OCI-LY7 (cell line): ENCODE measurements around the gene MON1B. TPM values are rescaled to one million over a fixed set of nuclear protein-coding genes. Genes with fewer than 3 reads are reported as not detected.
A peak's percentile ranks its signal among the peaks of the same experiment; 100 is the strongest.

ENCODE experiments used
- BruUV-seq: library from RNA; stranded (reverse); fragments of 400-500 nt; replicated peaks from 2 replicates; lab custom pipeline; 2021; lab: Mats Ljungman, UMichigan
- CTCF ChIA-PET: fragments of 300-600 bp; sonication (Branson Sonifier 250); formaldehyde crosslinking; loops from one replicate; lab custom pipeline; 2022; ENCODE audit warnings: antibody characterized with exemption; ENCODE audit not compliant: unreplicated experiment; lab: Charles Lee
- POLR2A ChIA-PET: fragments of 300-600 bp; sonication (Branson Sonifier 250); formaldehyde crosslinking; loops from one replicate; lab custom pipeline; 2022; ENCODE audit warnings: antibody characterized with exemption; lab: Charles Lee
- DNase-seq: peaks from one replicate; pipeline ENCODE4 v3.0.0-alpha.2; 2015; ENCODE audit warnings: low spot score
- H2AFZ ChIP-seq: fragments of 200-600 bp; sonication (generic), shearing (Covaris generic); 2 replicates; pipeline ENCODE4 v1.6.1; 2014; ENCODE audit warnings: mild to moderate bottlenecking, antibody characterized with exemption, low read length, moderate library complexity
- H3K27ac ChIP-seq: fragments of 200-600 bp; sonication (generic); 2 replicates; pipeline ENCODE4 v1.5.1; 2014; ENCODE audit warnings: mixed run types, low read depth, mild to moderate bottlenecking, moderate library complexity, low read length, inconsistent platforms; ENCODE audit not compliant: poor library complexity, severe bottlenecking
- H3K36me3 ChIP-seq: fragments of 200-600 bp; sonication (generic); 2 replicates; pipeline ENCODE4 v1.6.1; 2014; ENCODE audit warnings: mild to moderate bottlenecking, antibody characterized with exemption, low read length, moderate library complexity, mixed read lengths; ENCODE audit not compliant: insufficient read depth
- H3K4me1 ChIP-seq: fragments of 200-600 bp; sonication (generic); 2 replicates; pipeline ENCODE4 v1.5.1; 2014; ENCODE audit warnings: mild to moderate bottlenecking, low read length; ENCODE audit not compliant: insufficient read depth, poor library complexity, severe bottlenecking
- H3K4me2 ChIP-seq: fragments of 200-600 bp; sonication (generic); 2 replicates; pipeline ENCODE4 v1.6.1; 2014; ENCODE audit warnings: mild to moderate bottlenecking, low read length
- H3K4me3 ChIP-seq: fragments of 200-600 bp; sonication (generic); 2 replicates; pipeline ENCODE4 v1.5.1; 2014; ENCODE audit warnings: mild to moderate bottlenecking, low read depth, low read length; ENCODE audit not compliant: poor library complexity, severe bottlenecking
- H3K79me2 ChIP-seq: fragments of 200-600 bp; sonication (generic); 2 replicates; pipeline ENCODE4 v1.6.1; 2016; ENCODE audit warnings: low read depth, mild to moderate bottlenecking, low read length, moderate library complexity, mixed read lengths; ENCODE audit not compliant: insufficient read depth
- H3K9me2 ChIP-seq: fragments of 200-600 bp; sonication (generic); 2 replicates; pipeline ENCODE4 v1.6.1; 2016; ENCODE audit warnings: mild to moderate bottlenecking, low read length, mixed read lengths; ENCODE audit not compliant: insufficient read depth
- H3K9me3 ChIP-seq: fragments of 200-600 bp; sonication (generic); 2 replicates; pipeline ENCODE4 v1.6.1; 2014; ENCODE audit warnings: mild to moderate bottlenecking, mixed run types, low read length, mixed read lengths
- H4K20me1 ChIP-seq: fragments of 200-600 bp; sonication (generic); 2 replicates; pipeline ENCODE4 v1.6.1; 2014; ENCODE audit warnings: mild to moderate bottlenecking, antibody characterized with exemption, low read length, moderate library complexity, mixed read lengths; ENCODE audit not compliant: insufficient read depth
- EZH2phosphoT487 ChIP-seq: fragments of 200-600 bp; sonication (generic); IDR thresholded peaks from 2 replicates; pipeline ENCODE4 v1.6.1; 2018; ENCODE audit warnings: low read depth, borderline replicate concordance, mild to moderate bottlenecking, mixed run types, antibody characterized with exemption, low read length, moderate library complexity, mixed read lengths
- intact Hi-C: fragments of 100-400 bp; cut with micrococcal nuclease; formaldehyde crosslinking; loops from one replicate; pipeline ENCODE4 v1.10.0; 2022; ENCODE audit not compliant: unreplicated experiment
- total RNA-seq, 2 experiments: library from RNA; depleted of rRNA in 1 of 2; stranded (reverse); fragments of >200 nt in 1 of 2; shearing (Covaris generic) in 1 of 2; gene quantifications; 2 replicates each; pipeline ENCODE4 v1.2.3, GENCODE V29; 2014 to 2022
- TF ChIP-seq, protein P1 (sequence below): fragments of 200-600 bp; sonication (generic); conservative IDR thresholded peaks from 2 replicates; pipeline ENCODE4 v1.5.1; 2014; ENCODE audit warnings: mild to moderate bottlenecking, antibody characterized with exemption, low read length, moderate library complexity, mixed read lengths

The MON1B gene
- total RNA-seq, 2 experiments from 2014 or later, result 20.4 to 72.7 TPM

DNA sequence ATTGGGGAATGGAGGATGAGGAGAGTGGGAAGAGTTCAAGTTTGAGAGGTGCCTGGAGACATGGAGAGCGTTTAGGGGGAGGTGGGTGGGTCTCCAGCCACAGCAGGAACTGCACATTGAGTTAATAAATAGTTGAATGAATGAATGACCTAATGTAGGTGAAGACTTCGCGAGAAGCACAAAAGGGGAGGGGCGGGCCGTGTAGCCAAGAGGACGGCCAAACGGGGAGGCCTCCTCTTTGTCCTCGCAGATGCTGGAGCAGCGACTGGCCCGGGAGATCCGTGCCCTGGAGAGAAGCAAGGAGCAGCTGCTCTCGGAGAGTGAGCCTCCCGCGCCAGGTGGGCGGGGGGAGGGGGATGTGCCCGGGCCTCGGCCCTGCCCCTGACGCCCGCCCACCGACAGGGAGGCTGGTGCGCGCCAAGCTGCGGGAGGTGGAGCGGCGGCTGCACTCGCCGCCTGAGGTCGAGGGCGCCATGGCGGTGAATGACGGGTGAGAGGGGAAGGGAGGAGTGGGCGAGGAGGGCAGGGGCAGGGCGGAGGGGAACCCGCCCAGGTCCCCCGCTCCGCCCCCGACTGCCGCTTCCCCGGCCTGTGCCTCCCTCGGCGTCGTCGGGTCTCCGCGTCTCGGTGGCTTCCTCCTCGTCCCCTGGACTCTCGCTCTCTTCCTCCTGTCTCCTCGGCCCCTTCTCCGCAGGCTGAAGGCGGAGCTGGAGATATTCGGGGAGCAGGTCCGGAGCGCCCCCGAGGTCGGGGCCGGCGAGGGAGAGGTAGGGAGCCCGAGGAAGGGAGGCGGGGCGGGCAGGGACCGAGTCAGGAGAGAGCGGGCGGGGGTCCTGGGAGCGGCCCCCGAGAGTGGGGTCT, 21.1 kb downstream of the MON1B start:
- TSS peak; percentile 77 for BruUV-seq
- Histone ChIP-seq H3K4me3 (peak overlapping the region; percentile 74), H3K4me2 (peak overlapping the region; percentile 74), H3K9me2 (no peaks in the 10 kb centered on the region), H3K9me3 (no peaks in the 10 kb centered on the region), H4K20me1 (no peaks in the 10 kb centered on the region), H3K4me1 (peaks cover 10% of the 10 kb centered on the region), H3K79me2 (no peaks in the 10 kb centered on the region), H3K36me3 (no peaks in the 10 kb centered on the region), H2AFZ (peak overlapping the region; percentile 64; the same call in 1 of the 2 replicates), H3K27ac (no peak overlapping the region)
- ChIA-PET POLR2A (interaction anchor here (0.6 kb wide), 1 partner anchor 1450 kb away, joined by 4 read pairs; no protein-coding TSS in a partner anchor), CTCF (no interaction called here)
- intact Hi-C loops, result loop anchor here (1.0 kb wide), 1 partner anchor 22 kb away; no protein-coding TSS in a partner anchor
- DNase-seq, result peak; percentile 67
- TF ChIP-seq EZH2phosphoT487, result no peak
- TF ChIP-seq, protein P1, sequence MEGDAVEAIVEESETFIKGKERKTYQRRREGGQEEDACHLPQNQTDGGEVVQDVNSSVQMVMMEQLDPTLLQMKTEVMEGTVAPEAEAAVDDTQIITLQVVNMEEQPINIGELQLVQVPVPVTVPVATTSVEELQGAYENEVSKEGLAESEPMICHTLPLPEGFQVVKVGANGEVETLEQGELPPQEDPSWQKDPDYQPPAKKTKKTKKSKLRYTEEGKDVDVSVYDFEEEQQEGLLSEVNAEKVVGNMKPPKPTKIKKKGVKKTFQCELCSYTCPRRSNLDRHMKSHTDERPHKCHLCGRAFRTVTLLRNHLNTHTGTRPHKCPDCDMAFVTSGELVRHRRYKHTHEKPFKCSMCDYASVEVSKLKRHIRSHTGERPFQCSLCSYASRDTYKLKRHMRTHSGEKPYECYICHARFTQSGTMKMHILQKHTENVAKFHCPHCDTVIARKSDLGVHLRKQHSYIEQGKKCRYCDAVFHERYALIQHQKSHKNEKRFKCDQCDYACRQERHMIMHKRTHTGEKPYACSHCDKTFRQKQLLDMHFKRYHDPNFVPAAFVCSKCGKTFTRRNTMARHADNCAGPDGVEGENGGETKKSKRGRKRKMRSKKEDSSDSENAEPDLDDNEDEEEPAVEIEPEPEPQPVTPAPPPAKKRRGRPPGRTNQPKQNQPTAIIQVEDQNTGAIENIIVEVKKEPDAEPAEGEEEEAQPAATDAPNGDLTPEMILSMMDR, result no peak

- Histone ChIP-seq H3K4me1 (peaks cover 10% of the 10 kb centered on the region), H3K9me2 (no peaks in the 10 kb centered on the region), H2AFZ (peak overlapping the region; percentile 64; the same call in 1 of the 2 replicates), H3K79me2 (no peaks in the 10 kb centered on the region), H3K9me3 (no peaks in the 10 kb centered on the region), H3K36me3 (no peaks in the 10 kb centered on the region), H4K20me1 (no peaks in the 10 kb centered on the region), H3K4me3 (peak overlapping the region; percentile 74), H3K4me2 (peak overlapping the region; percentile 74), H3K27ac (no peak overlapping the region)
- BruUV-seq, result no TSS peak
- ChIA-PET CTCF (no interaction called here), POLR2A (interaction anchor here (0.6 kb wide), 2 partner anchors 352 to 1450 kb away, joined by 4 read pairs; no protein-coding TSS in a partner anchor)
- intact Hi-C loops, result loop anchor here (1.0 kb wide), 1 partner anchor 23 kb away; no protein-coding TSS in a partner anchor
- no peak for TF ChIP-seq EZH2phosphoT487
- DNase-seq, result peak; percentile 55
Observed at GRCh38 chr16:77212741-77213541, 22.0 kb downstream of the MON1B start.

DNA sequence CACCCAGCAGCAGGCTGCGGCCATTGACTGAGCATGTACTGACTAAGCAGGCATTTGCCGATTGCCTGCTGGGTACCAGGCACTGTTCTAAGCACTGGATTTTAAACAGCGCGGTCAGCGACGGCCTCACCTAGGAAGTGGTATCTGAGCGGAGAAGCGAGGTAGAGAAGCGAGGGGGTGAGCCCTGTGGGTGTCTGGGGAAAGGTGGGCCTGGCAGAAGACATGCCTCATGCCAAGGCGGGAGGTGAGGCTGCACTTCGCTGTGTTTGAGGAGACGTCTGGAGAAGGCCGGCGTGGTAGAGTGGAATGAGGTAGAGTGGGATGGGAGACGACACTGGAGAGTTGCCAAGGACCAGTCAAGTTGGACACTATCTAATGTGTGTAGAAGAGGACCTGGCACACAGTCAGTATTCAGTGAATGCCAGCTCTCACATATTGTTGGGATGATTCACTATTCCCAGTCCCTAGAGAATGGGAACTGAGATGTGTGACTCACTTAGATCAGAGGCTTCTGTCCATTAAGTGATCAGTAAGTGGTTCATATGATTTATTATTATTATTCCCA, 22.6 kb downstream of the MON1B start:
- H3K4me2 ChIP-seq, result no peak overlapping the region
- no TSS peak for BruUV-seq
- H3K79me2 ChIP-seq, result no peaks in the 10 kb centered on the region
- TF ChIP-seq, protein P1, result no peak
- no peak for TF ChIP-seq EZH2phosphoT487
- H3K9me3 ChIP-seq, result no peaks in the 10 kb centered on the region
- H3K27ac ChIP-seq, result no peak overlapping the region
- H3K36me3 ChIP-seq, result no peaks in the 10 kb centered on the region
- intact Hi-C loops, result no loop called here
- ChIA-PET CTCF (no interaction called here), POLR2A (no interaction called here)
- peaks cover 10% of the 10 kb centered on the region for H3K4me1 ChIP-seq
- H2AFZ ChIP-seq, result no peak overlapping the region
- DNase-seq, result no peak
- H3K4me3 ChIP-seq, result no peak overlapping the region
- H3K9me2 ChIP-seq, result no peaks in the 10 kb centered on the region
- H4K20me1 ChIP-seq, result no peaks in the 10 kb centered on the region
